GM19455 (cell line): Measurements from ENCODE around the gene RNF217.
"Not testable (repeated sequence)": the region's sequence is repeated elsewhere in the genome, so short reads cannot be mapped to it uniquely, and the experiment has no call there.

Experiments used
- ATAC-seq: cut with Tn5 transposase; IDR thresholded peaks from one replicate; pipeline ENCODE4 v1.9.1; 2021; ENCODE audit not compliant: unreplicated experiment

Gene RNF217

GRCh38 chr6:125123051-125123450 lies 160.8 kb downstream of the RNF217 start:
- no peak for ATAC-seq

- ATAC-seq = no peak
These were observed 161.3 kb downstream of the RNF217 start for GRCh38 chr6:125123468-125124048.

GRCh38 chr6:125124049-125124669 lies 161.9 kb downstream of the RNF217 start:
- ATAC-seq = no peak

GRCh38 chr6:125125856-125126255 lies 163.6 kb downstream of the RNF217 start:
- ATAC-seq = not testable (repeated sequence)

GRCh38 chr6:125129354-125129753 lies 167.1 kb downstream of the RNF217 start:
- no peak for ATAC-seq

GRCh38 chr6:125132058-125132457 lies 169.8 kb downstream of the RNF217 start:
- ATAC-seq = no peak

GRCh38 chr6:125136378-125136777 lies 174.1 kb downstream of the RNF217 start:
- no peak for ATAC-seq

GRCh38 chr6:125138083-125138482 lies 175.8 kb downstream of the RNF217 start:
- ATAC-seq = no peak

- no peak for ATAC-seq
These were observed 178.6 kb downstream of the RNF217 start for GRCh38 chr6:125140808-125141207.
